BLaER1 (cell line): ENCODE measurements around the gene ULK4.

Experiments
- H3K27ac ChIP-seq: shearing (Covaris generic); formaldehyde crosslinking; 2 replicates; pipeline ENCODE4 v1.8.1; 2022
- H3K27me3 ChIP-seq: shearing (Covaris generic); formaldehyde crosslinking; 2 replicates; pipeline ENCODE4 v1.8.1; 2022
- H3K36me3 ChIP-seq: shearing (Covaris generic); formaldehyde crosslinking; 2 replicates; pipeline ENCODE4 v1.8.1; 2022
- H3K4me1 ChIP-seq: shearing (Covaris generic); formaldehyde crosslinking; 2 replicates; pipeline ENCODE4 v1.8.1; 2022
- H3K4me2 ChIP-seq: shearing (Covaris generic); formaldehyde crosslinking; 2 replicates; pipeline ENCODE4 v1.8.1; 2022
- H3K4me3 ChIP-seq: shearing (Covaris generic); formaldehyde crosslinking; 2 replicates; pipeline ENCODE4 v1.8.1; 2022
- H3K9ac ChIP-seq: shearing (Covaris generic); formaldehyde crosslinking; 2 replicates; pipeline ENCODE4 v1.8.1; 2022
- H3K9me3 ChIP-seq: shearing (Covaris generic); formaldehyde crosslinking; 2 replicates; pipeline ENCODE4 v1.8.1; 2022
- H4K20me1 ChIP-seq: shearing (Covaris generic); formaldehyde crosslinking; 2 replicates; pipeline ENCODE4 v1.8.1; 2022
- Cebpa-rat ChIP-seq: shearing (Covaris generic); IDR thresholded peaks from 2 replicates; pipeline ENCODE4 v1.8.1; 2022

ULK4 gene

DNA sequence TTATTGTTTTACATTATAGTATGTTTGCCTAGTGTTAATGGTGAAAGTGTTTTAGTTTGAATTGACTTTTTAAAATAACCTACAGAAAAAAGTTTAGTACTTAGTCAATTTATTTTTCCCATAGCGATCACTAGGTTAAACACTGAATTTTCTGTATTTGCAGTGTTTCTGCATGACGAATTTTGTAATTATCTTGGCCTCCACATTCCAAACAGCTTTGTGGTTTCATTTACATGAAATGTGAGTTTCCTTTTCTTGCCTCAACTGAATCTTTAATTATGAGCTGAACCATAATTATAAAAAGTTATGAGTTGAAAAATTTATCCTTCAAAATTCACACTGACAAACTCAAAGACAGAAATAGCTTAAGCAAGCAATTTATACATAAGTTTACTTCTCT, 527.1 kb downstream of the ULK4 start:
- H3K27ac ChIP-seq, result no peak overlapping the region
- H3K36me3 ChIP-seq, result no peaks in the 10 kb centered on the region
- H3K4me2 ChIP-seq, result peak overlapping the region; percentile 18; the same call in 1 of the 2 replicates
- TF ChIP-seq Cebpa-rat, result no peak
- H4K20me1 ChIP-seq, result no peaks in the 10 kb centered on the region
- peaks cover 15% of the 10 kb centered on the region for H3K4me1 ChIP-seq
- no peaks in the 10 kb centered on the region; the same call in 1 of the 2 replicates for H3K27me3 ChIP-seq
- H3K9me3 ChIP-seq, result no peaks in the 10 kb centered on the region
- H3K4me3 ChIP-seq, result no peak overlapping the region
- no peak overlapping the region for H3K9ac ChIP-seq

DNA sequence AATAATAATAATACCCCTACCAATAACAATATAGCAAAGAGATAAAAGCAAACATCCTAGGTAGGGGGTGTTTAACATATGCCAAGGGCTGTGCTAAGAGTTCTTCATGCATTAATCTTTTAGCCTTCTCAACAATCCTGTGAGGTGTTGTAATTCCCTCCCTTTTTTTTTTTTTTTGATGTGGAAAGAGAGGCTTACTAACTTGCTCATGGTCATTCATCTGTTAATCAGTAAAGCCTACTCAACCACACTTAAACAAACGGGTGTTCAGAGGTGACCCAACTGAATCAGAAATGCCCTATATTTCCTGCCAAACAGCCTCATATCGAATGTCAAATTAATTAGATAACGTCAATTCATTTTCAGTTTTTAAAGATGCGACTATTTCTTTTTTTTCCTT, 530.5 kb downstream of the ULK4 start:
- Histone ChIP-seq H3K27me3 (no peaks in the 10 kb centered on the region; the same call in 1 of the 2 replicates), H3K4me1 (peaks cover 6% of the 10 kb centered on the region), H4K20me1 (no peaks in the 10 kb centered on the region), H3K9me3 (peaks cover 6% of the 10 kb centered on the region; the same call in 1 of the 2 replicates), H3K27ac (no peak overlapping the region), H3K9ac (no peak overlapping the region), H3K4me2 (no peak overlapping the region), H3K4me3 (no peak overlapping the region), H3K36me3 (no peaks in the 10 kb centered on the region)
- no peak for TF ChIP-seq Cebpa-rat

DNA sequence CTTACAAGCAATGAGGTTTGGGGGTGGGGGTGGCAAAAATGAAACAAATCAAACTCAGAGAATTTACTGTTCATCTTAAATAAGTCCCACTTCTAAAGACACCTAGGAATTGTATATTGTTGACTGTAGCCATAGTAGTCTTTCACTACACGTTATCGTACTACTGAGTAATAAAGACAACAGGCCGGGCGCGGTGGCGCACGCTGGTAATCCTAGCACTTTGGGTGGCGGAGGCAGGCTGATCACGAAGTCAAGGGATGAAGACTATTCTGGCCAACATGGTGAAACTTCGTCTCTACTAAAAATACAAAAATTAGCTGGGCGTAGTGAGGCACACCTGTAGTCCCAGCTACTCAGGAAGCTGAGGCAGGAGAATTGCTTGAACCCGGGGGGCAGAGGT, 531.0 kb downstream of the ULK4 start:
- H4K20me1 ChIP-seq, result no peaks in the 10 kb centered on the region
- no peaks in the 10 kb centered on the region for H3K27me3 ChIP-seq
- TF ChIP-seq Cebpa-rat, result no peak
- no peak overlapping the region for H3K4me3 ChIP-seq
- H3K9ac ChIP-seq, result no peak overlapping the region
- H3K36me3 ChIP-seq, result no peaks in the 10 kb centered on the region
- H3K4me2 ChIP-seq, result no peak overlapping the region
- H3K4me1 ChIP-seq, result peaks cover 6% of the 10 kb centered on the region
- H3K9me3 ChIP-seq, result peaks cover 6% of the 10 kb centered on the region; the same call in 1 of the 2 replicates
- no peak overlapping the region for H3K27ac ChIP-seq

DNA sequence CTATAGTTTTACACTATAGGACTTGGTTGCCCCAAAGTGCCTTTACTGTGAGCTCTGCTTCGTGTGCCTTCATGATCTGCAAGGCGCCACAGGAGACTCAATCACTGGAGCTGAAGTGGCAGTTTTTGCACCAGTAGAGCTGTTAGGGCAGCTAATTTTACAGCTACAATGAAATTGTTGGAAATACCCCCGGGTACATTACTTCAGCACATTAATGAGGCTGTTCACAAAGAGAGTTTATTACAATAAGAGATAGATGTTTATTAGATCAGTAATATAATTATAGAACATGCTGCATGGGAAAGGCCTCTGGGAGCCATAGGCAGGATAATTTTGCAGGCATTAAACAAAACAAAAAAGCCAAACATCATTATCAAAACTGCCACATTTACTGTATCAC, 531.5 kb downstream of the ULK4 start:
- H3K27me3 ChIP-seq, result no peaks in the 10 kb centered on the region
- no peak overlapping the region for H3K9ac ChIP-seq
- no peaks in the 10 kb centered on the region for H4K20me1 ChIP-seq
- H3K4me1 ChIP-seq, result peaks cover 6% of the 10 kb centered on the region
- no peak overlapping the region for H3K27ac ChIP-seq
- no peak for TF ChIP-seq Cebpa-rat
- no peaks in the 10 kb centered on the region for H3K36me3 ChIP-seq
- H3K4me3 ChIP-seq, result no peak overlapping the region
- peaks cover 6% of the 10 kb centered on the region; the same call in 1 of the 2 replicates for H3K9me3 ChIP-seq
- no peak overlapping the region for H3K4me2 ChIP-seq

DNA sequence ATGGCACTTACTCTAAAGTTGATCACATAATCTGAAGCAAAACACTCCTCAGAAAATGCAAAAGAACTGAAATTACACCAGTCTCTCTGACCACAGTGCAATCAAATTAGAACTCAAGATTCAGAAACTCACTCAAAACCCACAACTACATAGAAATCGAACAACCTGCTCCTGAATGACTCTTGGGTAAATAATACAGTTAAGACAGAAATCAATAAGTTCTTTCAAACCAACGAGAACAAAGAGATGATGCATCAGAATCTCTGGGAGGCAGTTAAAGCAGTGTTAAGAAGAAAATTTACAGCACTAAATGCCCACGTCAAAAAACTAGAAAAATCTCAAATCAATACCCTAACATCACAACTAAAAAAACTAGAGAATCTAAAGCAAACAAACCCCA, 535.4 kb downstream of the ULK4 start:
- Histone ChIP-seq H3K4me1 (peaks cover 18% of the 10 kb centered on the region), H3K4me3 (no peak overlapping the region), H3K27ac (no peak overlapping the region), H3K9ac (no peak overlapping the region), H4K20me1 (no peaks in the 10 kb centered on the region), H3K4me2 (no peak overlapping the region), H3K27me3 (no peaks in the 10 kb centered on the region), H3K9me3 (peaks cover 6% of the 10 kb centered on the region; the same call in 1 of the 2 replicates), H3K36me3 (no peaks in the 10 kb centered on the region)
- no peak for TF ChIP-seq Cebpa-rat

DNA sequence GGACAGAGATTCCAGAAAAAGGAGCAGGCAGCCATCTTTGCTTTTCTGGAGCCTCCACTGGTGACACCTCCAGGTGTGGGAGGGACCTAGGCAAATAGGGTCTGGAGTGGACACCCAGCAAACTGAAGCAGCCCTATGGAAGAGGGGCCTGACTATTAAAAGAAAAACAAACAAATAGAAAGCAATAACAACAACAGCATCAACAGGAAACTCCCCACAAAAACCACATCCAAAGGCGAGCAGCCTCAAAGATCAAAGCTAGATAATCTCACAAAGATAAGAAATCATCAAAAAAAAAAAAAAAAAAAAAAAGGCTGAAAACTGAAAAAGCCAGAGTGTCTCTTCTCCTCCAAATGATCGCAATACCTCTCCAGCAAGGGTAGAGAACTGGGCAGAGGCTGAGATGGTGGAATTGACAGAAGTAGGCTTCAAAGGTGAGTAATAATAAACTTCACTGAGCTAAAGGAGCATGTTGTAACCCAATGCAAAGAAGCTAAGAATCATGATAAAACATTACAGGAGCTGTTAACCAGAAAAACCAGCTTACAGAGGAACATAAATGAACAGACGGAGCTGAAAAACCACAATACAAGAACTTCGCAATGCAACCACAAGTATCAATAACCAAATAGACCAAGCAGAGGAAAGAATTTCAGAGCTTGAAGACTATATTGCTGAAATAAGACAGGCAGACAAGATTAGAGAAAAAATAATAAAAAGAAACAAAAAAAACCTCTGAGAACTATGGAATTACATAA, 537.2 kb downstream of the ULK4 start:
- Histone ChIP-seq H3K4me1 (peaks cover 21% of the 10 kb centered on the region), H3K27ac (no peak overlapping the region), H3K9ac (no peak overlapping the region), H4K20me1 (no peaks in the 10 kb centered on the region), H3K9me3 (peaks cover 6% of the 10 kb centered on the region; the same call in 1 of the 2 replicates), H3K27me3 (no peaks in the 10 kb centered on the region), H3K4me2 (peak overlapping the region; percentile 30; the same call in 1 of the 2 replicates), H3K4me3 (no peak overlapping the region), H3K36me3 (no peaks in the 10 kb centered on the region)
- TF ChIP-seq Cebpa-rat, result no peak

DNA sequence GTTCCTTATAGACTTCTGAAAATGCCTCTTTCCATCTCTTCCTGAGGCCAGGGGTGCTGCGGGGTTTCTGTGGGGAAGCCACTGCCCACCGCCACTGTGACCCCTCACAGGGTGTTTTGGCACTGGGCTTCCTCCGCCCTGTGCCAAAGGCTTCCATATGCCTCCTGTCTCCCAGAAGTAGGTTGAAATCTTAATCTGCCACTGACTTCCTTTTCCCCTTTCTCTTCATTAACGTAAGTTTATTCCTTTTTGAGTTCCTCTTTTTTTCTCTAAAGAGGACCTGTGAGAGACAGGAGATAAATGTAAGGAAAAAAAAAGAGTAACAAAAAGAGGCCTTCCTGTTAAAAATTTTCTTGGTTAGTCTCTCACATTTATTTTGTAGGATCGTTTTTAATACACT, 542.1 kb downstream of the ULK4 start:
- H3K9me3 ChIP-seq, result no peaks in the 10 kb centered on the region
- no peaks in the 10 kb centered on the region for H4K20me1 ChIP-seq
- H3K4me3 ChIP-seq, result no peak overlapping the region
- H3K27ac ChIP-seq, result no peak overlapping the region
- TF ChIP-seq Cebpa-rat, result no peak
- H3K4me2 ChIP-seq, result peak overlapping the region; percentile 60
- H3K27me3 ChIP-seq, result no peaks in the 10 kb centered on the region
- peaks cover 23% of the 10 kb centered on the region for H3K4me1 ChIP-seq
- no peaks in the 10 kb centered on the region for H3K36me3 ChIP-seq
- H3K9ac ChIP-seq, result no peak overlapping the region

DNA sequence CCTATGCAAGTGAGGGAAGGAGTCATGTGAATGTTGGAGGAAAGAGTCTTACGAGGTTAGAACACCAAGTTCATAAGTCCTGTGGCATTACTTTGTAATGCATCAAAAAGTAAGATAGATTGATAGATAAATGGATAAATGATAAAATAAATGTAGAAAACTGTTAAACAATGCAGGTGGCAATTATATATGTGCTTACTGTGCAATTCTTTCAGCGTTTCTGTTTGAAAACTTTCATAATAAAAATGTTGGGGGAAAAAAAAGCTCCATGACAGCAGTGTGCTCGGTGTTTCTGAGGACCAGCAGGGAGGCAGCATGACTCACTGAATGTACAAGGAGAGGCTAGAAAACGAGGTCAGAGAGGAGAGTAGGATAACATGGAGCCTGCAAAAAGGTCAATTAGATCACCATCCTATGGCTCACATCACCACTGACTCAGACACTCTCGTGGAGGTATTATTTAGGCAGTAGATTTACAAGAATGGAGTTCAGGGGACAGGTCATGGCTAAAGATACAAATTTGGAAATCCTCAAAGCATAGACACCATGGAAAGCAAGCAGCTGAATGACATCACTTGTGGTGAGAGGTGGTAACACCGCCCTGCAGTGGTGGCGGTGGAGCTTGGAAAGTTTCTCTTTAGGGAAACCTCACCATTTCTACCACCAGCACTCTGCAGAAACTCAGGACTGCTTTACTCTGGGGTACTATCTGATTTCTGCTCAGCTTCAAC, 542.8 kb downstream of the ULK4 start:
- Histone ChIP-seq H3K27ac (no peak overlapping the region), H3K9ac (no peak overlapping the region), H3K9me3 (no peaks in the 10 kb centered on the region), H3K27me3 (no peaks in the 10 kb centered on the region), H3K4me2 (peak overlapping the region; percentile 60), H3K4me3 (no peak overlapping the region), H3K4me1 (peaks cover 17% of the 10 kb centered on the region), H3K36me3 (no peaks in the 10 kb centered on the region), H4K20me1 (no peaks in the 10 kb centered on the region)
- TF ChIP-seq Cebpa-rat, result no peak

DNA sequence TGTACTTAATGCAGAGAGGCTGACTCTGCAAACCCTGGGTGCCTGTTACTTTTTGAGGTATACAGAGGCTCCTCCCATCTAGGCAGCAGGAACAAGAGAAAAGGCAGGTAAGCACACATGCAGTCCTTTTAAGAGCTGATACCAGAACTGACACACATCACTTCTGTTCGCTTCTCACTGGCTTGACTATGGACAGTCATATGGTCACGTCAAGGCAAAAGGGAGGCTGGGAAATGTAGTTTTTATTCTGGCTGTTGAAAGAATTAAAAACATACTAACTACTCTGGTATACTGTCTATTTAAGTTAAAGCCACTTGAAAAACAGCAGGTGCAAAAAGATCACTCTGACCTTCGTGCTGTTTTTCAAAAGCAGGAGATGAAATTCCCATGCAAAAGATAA, 544.3 kb downstream of the ULK4 start:
- H4K20me1 ChIP-seq, result no peaks in the 10 kb centered on the region
- no peak for TF ChIP-seq Cebpa-rat

DNA sequence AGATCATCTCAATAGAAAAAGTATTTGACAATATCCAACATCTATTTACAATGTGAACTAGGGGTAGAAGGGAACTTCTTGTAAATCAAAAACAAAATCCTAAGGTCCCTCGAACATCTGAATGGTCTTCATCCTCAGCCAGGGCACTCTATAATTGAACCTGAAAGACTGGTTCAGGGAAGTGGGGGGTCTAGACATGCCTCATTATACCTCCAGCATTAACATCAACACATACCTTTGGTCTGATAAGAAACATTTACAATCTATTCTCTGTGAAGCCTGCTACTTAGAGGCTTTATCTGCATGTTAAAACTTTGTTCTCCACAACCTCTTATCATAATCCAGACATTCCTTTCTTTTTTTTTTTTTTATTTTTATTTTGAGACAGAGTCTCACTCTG, 550.8 kb downstream of the ULK4 start:
- no peaks in the 10 kb centered on the region for H3K36me3 ChIP-seq
- H3K9ac ChIP-seq, result no peak overlapping the region
- no peak for TF ChIP-seq Cebpa-rat
- H3K4me3 ChIP-seq, result no peak overlapping the region
- no peaks in the 10 kb centered on the region for H4K20me1 ChIP-seq
- peaks cover 3% of the 10 kb centered on the region; the same call in 1 of the 2 replicates for H3K9me3 ChIP-seq
- H3K4me2 ChIP-seq, result no peak overlapping the region
- no peaks in the 10 kb centered on the region for H3K27me3 ChIP-seq
- H3K27ac ChIP-seq, result no peak overlapping the region
- no peaks in the 10 kb centered on the region for H3K4me1 ChIP-seq

More for the DNA sequence above, 544.3 kb downstream of the ULK4 start:
- H3K4me1 ChIP-seq, result peaks cover 7% of the 10 kb centered on the region
- H3K9ac ChIP-seq, result no peak overlapping the region
- H3K4me3 ChIP-seq, result no peak overlapping the region
- no peaks in the 10 kb centered on the region for H3K36me3 ChIP-seq
- H3K4me2 ChIP-seq, result no peak overlapping the region
- H3K9me3 ChIP-seq, result no peaks in the 10 kb centered on the region
- H3K27ac ChIP-seq, result no peak overlapping the region
- H3K27me3 ChIP-seq, result no peaks in the 10 kb centered on the region
